ENCODE measurements around the gene ZBTB16. TPM values are rescaled to one million over a fixed set of nuclear protein-coding genes. Genes with fewer than 3 reads are reported as not detected.

ZBTB16 gene
- total and polyA plus RNA-seq, 7 experiments from 2014 or later: 3.0 to 22.1 (median 7.2) TPM

DNA sequence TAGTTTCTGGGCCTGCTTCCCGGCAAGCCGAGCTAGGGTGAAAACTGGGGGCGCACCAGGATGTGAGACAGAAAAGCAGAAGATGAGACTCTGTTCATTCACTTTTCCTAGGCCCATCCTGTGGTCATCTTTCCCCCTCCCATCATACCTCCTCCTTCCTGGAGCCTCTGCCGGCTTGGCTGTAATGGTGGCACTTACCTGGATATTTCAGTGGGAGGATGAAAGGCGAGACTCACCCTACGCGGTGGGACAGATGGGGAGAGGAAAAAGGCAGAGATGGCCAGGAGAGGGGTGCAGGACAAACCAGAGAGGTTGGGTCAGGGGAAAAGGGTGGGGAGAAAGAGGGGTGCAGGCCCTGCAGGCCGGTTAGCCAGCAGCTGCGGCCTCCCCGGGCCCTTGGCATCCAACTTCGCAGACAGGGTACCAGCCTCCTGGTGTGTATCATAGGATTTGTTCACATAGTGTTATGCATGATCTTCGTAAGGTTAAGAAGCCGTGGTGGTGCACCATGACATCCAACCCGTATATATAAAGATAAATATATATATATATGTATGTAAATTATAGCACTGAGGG, 195.1 kb downstream of the ZBTB16 start:
- CTCF ChIA-PET: no interaction called here
- intact Hi-C loops (cut with micrococcal nuclease): no loop called here

DNA sequence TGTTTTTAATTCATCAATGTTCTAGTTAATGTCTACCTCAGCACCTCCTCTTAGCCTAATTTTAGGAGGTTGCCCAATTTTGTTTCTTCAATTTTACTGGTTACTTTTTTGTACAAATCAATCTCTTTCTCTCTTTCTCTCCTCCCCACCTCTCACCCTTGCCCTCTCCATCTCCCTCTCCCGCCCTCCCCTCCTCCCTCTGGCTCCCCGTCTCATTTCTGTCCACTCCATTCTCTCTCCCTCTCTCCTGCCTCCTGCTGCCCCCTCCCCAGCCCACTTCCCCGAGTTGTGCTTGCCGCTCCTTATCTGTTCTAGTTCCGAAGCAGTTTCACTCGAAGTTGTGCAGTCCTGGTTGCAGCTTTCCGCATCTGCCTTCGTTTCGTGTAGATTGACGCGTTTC, 195.8 kb downstream of the ZBTB16 start:
- POLR2A ChIA-PET: no interaction called here
- Mint-ChIP-seq H3K36me3 (peaks cover 0 to 3% (median 2%) of the 10 kb centered on the region in 5 donors), H3K4me1 (peaks cover 0 to 7% (median 4%) of the 10 kb centered on the region in 7 donors), H3K4me3 (no peak overlapping the region), H3K9me3 (peaks cover 0 to 3% (median 0%) of the 10 kb centered on the region in 11 donors), H3K27me3 (peaks cover 0 to 1% (median 0%) of the 10 kb centered on the region in 5 donors), H3K27ac (no peak overlapping the region)
- no peaks in the 10 kb centered on the region for H3K27me3 ChIP-seq (ENCODE audit: control insufficient read depth in 2 of 2, insufficient read depth in 2 of 2, low read length in 2 of 2)
- CTCF ChIA-PET: no interaction called here
- no peaks in the 10 kb centered on the region for H3K9me3 ChIP-seq (ENCODE audit: control insufficient read depth in 2 of 3, low read length in 3 of 3)
- ATAC-seq: no peak
- H3K27ac ChIP-seq (ENCODE audit: low read depth, low read length): no peak overlapping the region
- no peak overlapping the region for H3K4me3 ChIP-seq (ENCODE audit: low read length)
- DNase-seq: no peak
- H3K4me1 ChIP-seq (ENCODE audit: control insufficient read depth in 2 of 2, insufficient read depth in 2 of 2, low read length in 2 of 2): no peaks in the 10 kb centered on the region
- H3K36me3 ChIP-seq (ENCODE audit: control insufficient read depth in 2 of 3, insufficient read depth in 3 of 3, low read length in 3 of 3): no peaks in the 10 kb centered on the region
- intact Hi-C loops (cut with micrococcal nuclease): no loop called here

More for the DNA sequence above, 195.1 kb downstream of the ZBTB16 start:
- peaks cover 0 to 3% (median 0%) of the 10 kb centered on the region in 5 donors for H3K27me3 Mint-ChIP-seq
- POLR2A ChIA-PET: no interaction called here
- H3K4me1 Mint-ChIP-seq: peaks cover 0 to 7% (median 4%) of the 10 kb centered on the region in 7 donors
- no peaks in the 10 kb centered on the region for H3K4me1 ChIP-seq (ENCODE audit: control insufficient read depth in 2 of 2, insufficient read depth in 2 of 2, low read length in 2 of 2)
- no peak overlapping the region for H3K4me3 ChIP-seq (ENCODE audit: low read length)
- peaks cover 0 to 3% (median 0%) of the 10 kb centered on the region in 11 donors for H3K9me3 Mint-ChIP-seq
- peaks cover 0 to 4% (median 3%) of the 10 kb centered on the region in 5 donors for H3K36me3 Mint-ChIP-seq
- no peak overlapping the region for H3K4me3 Mint-ChIP-seq
- no peak overlapping the region for H3K27ac ChIP-seq (ENCODE audit: low read depth, low read length)
- H3K27ac Mint-ChIP-seq: peak overlapping the region in 1 of 9 donors; percentile 62
- ATAC-seq (no peak), DNase-seq (no peak)
- no peaks in the 10 kb centered on the region for H3K27me3 ChIP-seq (ENCODE audit: control insufficient read depth in 2 of 2, insufficient read depth in 2 of 2, low read length in 2 of 2)
- H3K36me3 ChIP-seq (ENCODE audit: control insufficient read depth in 2 of 3, insufficient read depth in 3 of 3, low read length in 3 of 3): no peaks in the 10 kb centered on the region
- no peaks in the 10 kb centered on the region for H3K9me3 ChIP-seq (ENCODE audit: control insufficient read depth in 2 of 3, low read length in 3 of 3)

DNA sequence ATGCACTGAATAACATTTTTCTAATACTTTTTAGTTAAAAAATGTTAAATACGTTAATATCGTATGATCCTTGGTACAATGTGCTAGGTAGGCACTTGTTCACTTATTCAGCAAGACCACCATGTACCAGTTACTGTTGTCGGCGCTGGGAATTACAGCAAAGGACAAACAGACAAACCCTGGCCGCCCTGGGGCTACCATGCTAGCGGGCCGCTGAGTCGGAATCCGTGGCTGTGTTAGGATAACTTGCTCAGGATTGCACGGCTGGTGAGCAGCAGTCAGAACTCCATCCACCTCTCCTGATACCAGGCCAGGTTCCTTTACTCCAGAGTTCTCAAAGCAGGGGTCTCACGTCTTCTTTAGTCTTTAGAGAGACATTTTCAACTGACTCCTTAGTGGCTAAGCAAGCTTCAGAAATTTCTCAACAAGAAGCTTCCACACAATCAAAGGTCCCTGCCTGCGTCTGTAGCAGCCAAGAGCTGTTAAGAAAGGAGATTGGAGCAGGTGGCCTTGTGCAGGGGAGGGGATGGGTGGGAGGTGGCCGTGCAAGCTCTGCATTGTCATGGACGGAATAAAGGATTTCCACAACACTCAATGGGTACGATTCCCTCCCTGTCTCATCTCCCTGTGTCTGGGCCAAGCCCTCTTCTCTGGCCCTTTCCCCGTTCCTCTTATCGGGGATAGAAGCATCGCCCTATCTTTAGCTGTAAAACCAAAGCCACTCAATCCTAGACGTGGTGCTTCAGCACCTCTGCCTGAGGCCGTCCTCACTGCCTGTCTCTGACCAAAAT, 196.9 kb downstream of the ZBTB16 start:
- Mint-ChIP-seq H3K27me3 (no peaks in the 10 kb centered on the region), H3K4me1 (peaks cover 0 to 7% (median 4%) of the 10 kb centered on the region in 7 donors), H3K36me3 (no peaks in the 10 kb centered on the region), H3K4me3 (no peak overlapping the region), H3K9me3 (peaks cover 0 to 3% (median 0%) of the 10 kb centered on the region in 11 donors), H3K27ac (peak overlapping the region in 2 of 9 donors; percentile 30 to 48)
- intact Hi-C loops (cut with micrococcal nuclease): no loop called here
- ATAC-seq (no peak), DNase-seq (no peak)
- Histone ChIP-seq H3K36me3 (ENCODE audit: control insufficient read depth in 2 of 3, insufficient read depth in 3 of 3, low read length in 3 of 3) (no peaks in the 10 kb centered on the region), H3K27ac (ENCODE audit: low read depth, low read length) (no peak overlapping the region), H3K4me1 (ENCODE audit: control insufficient read depth in 2 of 2, insufficient read depth in 2 of 2, low read length in 2 of 2) (no peaks in the 10 kb centered on the region), H3K27me3 (ENCODE audit: control insufficient read depth in 2 of 2, insufficient read depth in 2 of 2, low read length in 2 of 2) (no peaks in the 10 kb centered on the region), H3K4me3 (ENCODE audit: low read length) (no peak overlapping the region), H3K9me3 (ENCODE audit: control insufficient read depth in 2 of 3, low read length in 3 of 3) (no peaks in the 10 kb centered on the region)
- ChIA-PET POLR2A (interaction anchor here (0.6 kb wide), 1 partner anchor 261 kb away, joined by 3 read pairs; no protein-coding TSS in a partner anchor), CTCF (interaction anchor here (1.4 to 10.2 kb wide), 2 partner anchors 227 to 263 kb away, joined by 4 to 117 read pairs; no protein-coding TSS in a partner anchor)

GRCh38 chr11:114256967-114257286, 197.4 kb downstream of the ZBTB16 start:
- H3K4me1 Mint-ChIP-seq: peaks cover 0 to 7% (median 4%) of the 10 kb centered on the region in 7 donors
- H3K9me3 Mint-ChIP-seq: peaks cover 0 to under 1% (median 0%) of the 10 kb centered on the region in 11 donors
- Histone ChIP-seq H3K27me3 (ENCODE audit: control insufficient read depth in 2 of 2, insufficient read depth in 2 of 2, low read length in 2 of 2) (no peaks in the 10 kb centered on the region), H3K27ac (ENCODE audit: low read depth, low read length) (no peak overlapping the region), H3K9me3 (ENCODE audit: control insufficient read depth in 2 of 3, low read length in 3 of 3) (no peaks in the 10 kb centered on the region), H3K36me3 (ENCODE audit: control insufficient read depth in 2 of 3, insufficient read depth in 3 of 3, low read length in 3 of 3) (no peaks in the 10 kb centered on the region), H3K4me3 (ENCODE audit: low read length) (no peak overlapping the region), H3K4me1 (ENCODE audit: control insufficient read depth in 2 of 2, insufficient read depth in 2 of 2, low read length in 2 of 2) (no peaks in the 10 kb centered on the region)
- ATAC-seq (no peak), DNase-seq (no peak)
- H3K27ac Mint-ChIP-seq: peak overlapping the region in 1 of 9 donors; percentile 30
- ChIA-PET POLR2A (no interaction called here), CTCF (interaction anchor here (1.4 to 10.2 kb wide), 3 partner anchors 224 to 264 kb away, joined by 4 to 148 read pairs (median 117); no protein-coding TSS in a partner anchor)
- no peaks in the 10 kb centered on the region for H3K36me3 Mint-ChIP-seq
- no peaks in the 10 kb centered on the region for H3K27me3 Mint-ChIP-seq
- intact Hi-C loops (cut with micrococcal nuclease): no loop called here
- H3K4me3 Mint-ChIP-seq: no peak overlapping the region

GRCh38 chr11:114257621-114258558, 198.4 kb downstream of the ZBTB16 start:
- no peak overlapping the region for H3K4me3 Mint-ChIP-seq
- DNase-seq (no peak), ATAC-seq (no peak)
- ChIA-PET POLR2A (no interaction called here), CTCF (interaction anchor here (9.9 to 10.2 kb wide), 3 partner anchors 225 to 362 kb away, joined by 117 to 148 read pairs (median 143); no protein-coding TSS in a partner anchor)
- H3K9me3 ChIP-seq (ENCODE audit: control insufficient read depth in 2 of 3, low read length in 3 of 3): no peaks in the 10 kb centered on the region
- H3K27ac Mint-ChIP-seq: no peak overlapping the region
- no peak overlapping the region for H3K4me3 ChIP-seq (ENCODE audit: low read length)
- no peaks in the 10 kb centered on the region for H3K9me3 Mint-ChIP-seq
- H3K27me3 ChIP-seq (ENCODE audit: control insufficient read depth in 2 of 2, insufficient read depth in 2 of 2, low read length in 2 of 2): no peaks in the 10 kb centered on the region
- H3K4me1 Mint-ChIP-seq: peaks cover 0 to 7% (median 4%) of the 10 kb centered on the region in 7 donors
- no peaks in the 10 kb centered on the region for H3K4me1 ChIP-seq (ENCODE audit: control insufficient read depth in 2 of 2, insufficient read depth in 2 of 2, low read length in 2 of 2)
- no peaks in the 10 kb centered on the region for H3K36me3 Mint-ChIP-seq
- no peak overlapping the region for H3K27ac ChIP-seq (ENCODE audit: low read depth, low read length)
- intact Hi-C loops (cut with micrococcal nuclease): no loop called here
- H3K36me3 ChIP-seq (ENCODE audit: control insufficient read depth in 2 of 3, insufficient read depth in 3 of 3, low read length in 3 of 3): no peaks in the 10 kb centered on the region
- H3K27me3 Mint-ChIP-seq: no peaks in the 10 kb centered on the region

GRCh38 chr11:114258696-114259095, 199.2 kb downstream of the ZBTB16 start:
- POLR2A ChIA-PET: no interaction called here
- Histone ChIP-seq H3K9me3 (ENCODE audit: control insufficient read depth in 2 of 3, low read length in 3 of 3) (no peaks in the 10 kb centered on the region), H3K4me1 (ENCODE audit: control insufficient read depth in 2 of 2, insufficient read depth in 2 of 2, low read length in 2 of 2) (no peaks in the 10 kb centered on the region), H3K4me3 (ENCODE audit: low read length) (no peak overlapping the region), H3K27ac (ENCODE audit: low read depth, low read length) (no peak overlapping the region), H3K27me3 (ENCODE audit: control insufficient read depth in 2 of 2, insufficient read depth in 2 of 2, low read length in 2 of 2) (no peaks in the 10 kb centered on the region), H3K36me3 (ENCODE audit: control insufficient read depth in 2 of 3, insufficient read depth in 3 of 3, low read length in 3 of 3) (no peaks in the 10 kb centered on the region)
- Mint-ChIP-seq H3K9me3 (no peaks in the 10 kb centered on the region), H3K4me1 (peaks cover 0 to 7% (median 4%) of the 10 kb centered on the region in 7 donors), H3K4me3 (no peak overlapping the region), H3K36me3 (no peaks in the 10 kb centered on the region), H3K27ac (peak overlapping the region in 2 of 9 donors; percentile 32 to 47), H3K27me3 (no peaks in the 10 kb centered on the region)
- ATAC-seq: peak; percentile 50
- CTCF ChIA-PET: interaction anchor here (1.1 to 10.2 kb wide), 6 partner anchors 43 to 363 kb away, joined by 3 to 148 read pairs (median 60); no protein-coding TSS in a partner anchor
- intact Hi-C loops (cut with micrococcal nuclease): no loop called here
- no peak for DNase-seq

All from naive thymus-derived CD4-positive, alpha-beta T cell (primary cell).